Muscle layer of colon (tissue), 2 donors: ENCODE results near the gene ENPP3.

ENCODE experiments used
- H3K27ac ChIP-seq: one replicate; pipeline ENCODE4 v1.7.0; 2013; ENCODE audit warnings: low read depth, mild to moderate bottlenecking, low read length, moderate library complexity
- H3K27me3 ChIP-seq, 2 donors: one replicate each; pipeline ENCODE4 v1.7.0; 2013; ENCODE audit warnings: low read length in 2 of 2, mild to moderate bottlenecking in 2 of 2; ENCODE audit not compliant: insufficient read depth in 2 of 2, control insufficient read depth in 1 of 2
- H3K36me3 ChIP-seq: one replicate; pipeline ENCODE4 v1.7.0; 2013; ENCODE audit warnings: mild to moderate bottlenecking, low read length; ENCODE audit not compliant: insufficient read depth
- H3K4me1 ChIP-seq: one replicate; pipeline ENCODE4 v1.7.0; 2013; ENCODE audit warnings: mild to moderate bottlenecking, low read length; ENCODE audit not compliant: insufficient read depth
- H3K4me3 ChIP-seq, 2 donors: one replicate each; pipeline ENCODE4 v1.7.0; 2013; ENCODE audit warnings: low read length in 2 of 2, low read depth in 1 of 2, mild to moderate bottlenecking in 1 of 2, moderate library complexity in 1 of 2
- H3K9ac ChIP-seq: one replicate; pipeline ENCODE4 v1.7.0; 2013; ENCODE audit warnings: low read length
- H3K9me3 ChIP-seq: one replicate; pipeline ENCODE4 v1.7.0; 2013; ENCODE audit warnings: mild to moderate bottlenecking, low read length
- donor health status: abdominal sarcoma.
- donor health status: Adenocarcinoma of cecum.

Gene ENPP3

DNA sequence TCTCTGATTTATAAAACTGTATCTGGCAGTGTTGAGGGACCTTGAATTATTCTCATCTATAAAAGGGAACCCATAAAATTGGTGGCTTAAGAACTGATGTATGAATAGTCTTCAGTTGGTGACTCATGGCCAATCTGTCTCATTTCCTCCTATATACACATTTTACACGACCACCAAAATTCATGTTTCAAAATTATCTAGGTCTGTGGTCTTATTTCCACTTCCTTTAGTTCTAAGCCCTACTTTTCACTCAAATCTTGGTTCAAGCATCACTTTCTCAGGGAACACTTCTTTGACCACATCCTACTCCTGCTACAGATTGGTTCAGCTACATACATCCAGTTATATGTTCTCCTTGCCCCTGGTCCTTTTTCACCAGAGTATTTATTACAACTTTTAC is 152.1 kb downstream of the ENPP3 start:
- no peaks in the 10 kb centered on the region for H3K36me3 ChIP-seq
- H3K4me3 ChIP-seq: no peak overlapping the region

DNA sequence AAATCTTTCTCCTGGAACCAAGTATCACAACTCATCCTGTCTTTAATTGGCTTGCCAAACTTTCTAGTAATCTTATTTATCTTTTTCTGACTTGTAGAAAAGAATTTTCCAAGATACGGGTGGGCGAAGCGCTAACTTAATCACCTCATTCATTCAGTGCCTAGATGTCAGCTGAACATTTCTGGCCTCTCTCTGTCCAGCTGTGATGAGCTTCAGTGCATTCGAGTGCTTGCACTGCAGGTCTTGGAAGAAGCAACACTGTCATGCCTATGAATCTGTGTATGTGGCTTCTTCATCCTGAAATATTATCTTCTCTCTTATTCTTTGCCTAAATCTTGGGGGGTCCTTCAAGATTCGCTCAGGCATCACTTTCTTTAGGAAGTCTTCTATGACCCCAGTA is 154.4 kb downstream of the ENPP3 start:
- H3K4me3 ChIP-seq: no peak overlapping the region
- peaks cover 9% of the 10 kb centered on the region for H3K4me1 ChIP-seq
- H3K9me3 ChIP-seq: no peaks in the 10 kb centered on the region
- H3K36me3 ChIP-seq: no peaks in the 10 kb centered on the region
- no peaks in the 10 kb centered on the region for H3K27me3 ChIP-seq
- H3K27ac ChIP-seq: no peak overlapping the region
- no peak overlapping the region for H3K9ac ChIP-seq

More for the DNA sequence above, 152.1 kb downstream of the ENPP3 start:
- no peak overlapping the region for H3K9ac ChIP-seq
- H3K27me3 ChIP-seq: no peaks in the 10 kb centered on the region
- no peak overlapping the region for H3K27ac ChIP-seq
- peaks cover 9% of the 10 kb centered on the region for H3K4me1 ChIP-seq
- no peaks in the 10 kb centered on the region for H3K9me3 ChIP-seq

DNA sequence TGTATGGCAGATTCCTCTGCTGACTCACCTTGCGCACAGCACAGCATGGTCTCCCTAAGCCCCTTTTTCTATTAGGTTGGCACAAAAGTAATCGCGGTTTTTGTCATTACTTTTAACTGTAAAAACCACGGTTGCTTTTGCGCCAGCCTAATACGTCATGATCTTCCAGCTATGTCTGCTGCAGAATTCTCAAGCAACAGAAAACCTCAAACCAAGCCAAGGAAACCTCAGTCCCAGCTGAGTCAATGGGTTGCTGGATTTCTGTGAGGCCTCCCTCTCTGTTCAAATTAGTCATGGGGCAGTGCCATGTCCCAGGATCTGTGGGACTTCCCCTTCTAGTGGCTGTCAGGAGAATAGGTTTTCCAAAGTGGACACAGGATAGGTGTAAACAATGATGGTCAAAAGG is 155.0 kb downstream of the ENPP3 start:
- Histone ChIP-seq H3K4me3 (no peak overlapping the region), H3K9ac (no peak overlapping the region), H3K27me3 (no peaks in the 10 kb centered on the region), H3K4me1 (peaks cover 9% of the 10 kb centered on the region), H3K9me3 (no peaks in the 10 kb centered on the region), H3K36me3 (no peaks in the 10 kb centered on the region), H3K27ac (no peak overlapping the region)

DNA sequence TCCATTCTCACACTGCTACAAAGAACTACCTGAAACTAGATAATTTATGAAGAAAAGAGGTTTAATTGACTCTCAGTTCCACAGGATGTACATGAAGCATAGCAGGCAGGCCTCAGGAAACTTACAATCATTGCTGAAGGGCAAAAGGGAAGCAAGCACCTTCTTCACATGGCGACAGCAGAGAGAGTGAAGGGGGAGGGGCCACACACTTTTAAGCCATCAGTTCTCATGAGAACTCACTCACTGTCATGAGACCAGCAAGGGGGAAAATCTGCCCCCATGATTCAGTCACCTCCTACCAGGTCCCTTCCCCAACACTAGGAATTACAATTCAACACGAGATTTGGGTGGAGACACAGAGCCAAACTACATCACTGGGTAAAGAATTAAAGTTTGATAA is 158.3 kb downstream of the ENPP3 start:
- no peaks in the 10 kb centered on the region for H3K4me1 ChIP-seq
- no peaks in the 10 kb centered on the region for H3K9me3 ChIP-seq
- H3K4me3 ChIP-seq: no peak overlapping the region
- H3K9ac ChIP-seq: no peak overlapping the region
- H3K27me3 ChIP-seq: no peaks in the 10 kb centered on the region
- no peaks in the 10 kb centered on the region for H3K36me3 ChIP-seq
- no peak overlapping the region for H3K27ac ChIP-seq
